PC-9 (cell line): ENCODE data around the gene CACNA1H. TPM values are rescaled to one million over a fixed set of nuclear protein-coding genes. Genes with fewer than 3 reads are reported as not detected.

Source experiments
- BruUV-seq: library from RNA; stranded (reverse); fragments of 400-500 nt; replicated peaks from 2 replicates; lab custom pipeline; 2021; lab: Mats Ljungman, UMichigan
- CTCF ChIA-PET: fragments of 300-600 bp; sonication (Branson Sonifier 250); formaldehyde crosslinking; loops from one replicate; lab custom pipeline; 2022; ENCODE audit warnings: antibody characterized with exemption; lab: Charles Lee
- POLR2A ChIA-PET: fragments of 300-600 bp; sonication (Branson Sonifier 250); formaldehyde crosslinking; loops from one replicate; lab custom pipeline; 2022; ENCODE audit warnings: antibody characterized with exemption; ENCODE audit not compliant: unreplicated experiment; lab: Charles Lee
- DNase-seq, 2 experiments: peaks; one replicate each; pipeline versions ENCODE4 v3.0.0 to v3.0.0-alpha.2; 2015 to 2022; ENCODE audit warnings: mixed read lengths in 1 of 2
- H2AFZ ChIP-seq: fragments of 200-600 bp; sonication (generic); 2 replicates; pipeline ENCODE4 v1.8.1; 2017; ENCODE audit warnings: antibody characterized with exemption
- H3F3A ChIP-seq: fragments of 200-600 bp; sonication (generic); 2 replicates; pipeline ENCODE4 v1.8.1; 2017; ENCODE audit warnings: antibody characterized with exemption, mild to moderate bottlenecking, low read depth; ENCODE audit not compliant: insufficient read depth
- H3K27ac ChIP-seq: fragments of 200-600 bp; sonication (generic); 2 replicates; pipeline ENCODE4 v1.6.1; 2016; ENCODE audit warnings: mixed run types
- H3K27me3 ChIP-seq: fragments of 200-600 bp; sonication (generic); 2 replicates; pipeline ENCODE4 v1.6.1; 2016; ENCODE audit warnings: low read depth, mixed run types; ENCODE audit not compliant: insufficient read depth
- H3K36me3 ChIP-seq: fragments of 200-600 bp; sonication (generic); 2 replicates; pipeline ENCODE4 v1.6.1; 2016; ENCODE audit warnings: low read depth, mixed run types
- H3K4me1 ChIP-seq: fragments of 200-600 bp; sonication (generic); replicated peaks from 2 replicates; pipeline ENCODE4 v1.6.1; 2016; ENCODE audit warnings: mixed run types; ENCODE audit not compliant: insufficient read depth
- H3K4me2 ChIP-seq: fragments of 200-600 bp; sonication (generic); 2 replicates; pipeline ENCODE4 v1.6.1; 2017; ENCODE audit warnings: mixed run types
- H3K4me3 ChIP-seq: fragments of 200-600 bp; sonication (generic); 2 replicates; pipeline ENCODE4 v1.6.1; 2016; ENCODE audit warnings: mixed run types
- H3K79me2 ChIP-seq: fragments of 200-600 bp; sonication (generic); 2 replicates; pipeline ENCODE4 v1.6.1; 2017; ENCODE audit warnings: low read depth, mixed run types
- H3K9me2 ChIP-seq: fragments of 200-600 bp; sonication (generic); 2 replicates; pipeline ENCODE4 v1.8.1; 2017; ENCODE audit warnings: mild to moderate bottlenecking; ENCODE audit not compliant: insufficient read depth
- H3K9me3 ChIP-seq: fragments of 200-600 bp; sonication (generic); 2 replicates; pipeline ENCODE4 v1.8.1; 2016; ENCODE audit warnings: low read depth; ENCODE audit not compliant: insufficient read depth
- H4K20me1 ChIP-seq: fragments of 200-600 bp; sonication (generic); 2 replicates; pipeline ENCODE4 v1.8.1; 2017; ENCODE audit not compliant: insufficient read depth
- CTCF ChIP-seq: fragments of 200-600 bp; sonication (generic); conservative IDR thresholded peaks from 2 replicates; pipeline ENCODE4 v1.6.1; 2017; ENCODE audit warnings: mixed run types, antibody characterized with exemption, mild to moderate bottlenecking, moderate library complexity
- EZH2 ChIP-seq: fragments of 200-600 bp; sonication (generic); IDR thresholded peaks from 2 replicates; pipeline ENCODE4 v1.8.0; 2017; ENCODE audit warnings: antibody characterized with exemption, low read depth
- intact Hi-C: fragments of 100-400 bp; cut with micrococcal nuclease; formaldehyde crosslinking; loops from one replicate; pipeline ENCODE4 v1.10.0; 2022; ENCODE audit not compliant: unreplicated experiment
- total RNA-seq: library from RNA; stranded (reverse); gene quantifications from 2 replicates; pipeline ENCODE4 v1.2.3, GENCODE V29; 2021

CACNA1H gene
- total RNA-seq, 1 experiment from 2014 or later: not detected

DNA sequence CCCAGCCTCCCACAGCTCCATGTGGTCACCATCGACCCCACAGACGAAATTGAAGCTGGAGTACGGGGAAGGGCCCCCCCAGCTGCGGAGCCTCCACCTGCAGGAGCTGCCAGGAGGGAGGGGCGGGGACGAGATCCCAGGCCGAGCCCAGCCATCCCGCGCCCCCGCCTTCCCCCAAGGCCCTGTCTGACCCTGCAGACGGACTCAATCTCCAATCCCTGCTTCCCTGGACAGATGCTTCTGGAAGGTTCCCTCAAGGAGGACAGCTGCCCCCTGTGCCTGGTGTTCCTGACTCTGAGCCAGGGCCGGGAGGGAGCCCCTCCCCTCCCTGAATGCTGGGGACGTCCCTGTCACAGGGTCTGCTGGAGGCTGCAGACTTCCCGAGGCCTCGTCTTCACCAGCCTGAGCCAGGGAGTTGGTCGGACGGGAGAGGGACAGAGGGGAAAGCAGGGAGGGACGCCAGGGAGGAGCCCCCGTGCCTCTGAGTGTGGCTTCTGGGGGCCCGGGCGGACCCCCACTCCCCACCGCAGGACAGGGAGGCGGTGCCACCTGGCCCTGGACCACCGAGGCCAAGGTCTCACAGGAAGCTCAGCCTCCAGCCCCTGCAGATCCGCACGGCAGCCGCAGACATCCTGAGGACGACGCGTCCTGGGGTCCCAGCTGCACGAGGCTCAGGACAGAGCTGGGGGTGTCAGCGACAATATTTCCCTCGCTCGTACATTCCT is 35.6 kb upstream of the CACNA1H start:
- POLR2A ChIA-PET: no interaction called here
- TF ChIP-seq CTCF: no peak
- no peak for TF ChIP-seq EZH2
- CTCF ChIA-PET: no interaction called here

GRCh38 chr16:1117926-1118325 is 35.0 kb upstream of the CACNA1H start:
- TF ChIP-seq CTCF (no peak), EZH2 (no peak)
- DNase-seq: no peak
- Histone ChIP-seq H3K36me3 (no peaks in the 10 kb centered on the region), H3K27ac (no peak overlapping the region), H3K4me3 (no peak overlapping the region), H2AFZ (no peak overlapping the region), H3F3A (no peaks in the 10 kb centered on the region), H3K9me3 (no peaks in the 10 kb centered on the region), H4K20me1 (no peaks in the 10 kb centered on the region; the same call in 1 of the 2 replicates), H3K27me3 (peaks cover 84% of the 10 kb centered on the region), H3K79me2 (no peaks in the 10 kb centered on the region), H3K9me2 (no peaks in the 10 kb centered on the region), H3K4me1 (no peaks in the 10 kb centered on the region), H3K4me2 (no peak overlapping the region)
- no TSS peak for BruUV-seq
- intact Hi-C loops: no loop called here
- POLR2A ChIA-PET: no interaction called here
- CTCF ChIA-PET: no interaction called here

More for the DNA sequence above, 35.6 kb upstream of the CACNA1H start:
- Histone ChIP-seq H3F3A (no peaks in the 10 kb centered on the region), H3K4me2 (no peak overlapping the region), H3K4me3 (no peak overlapping the region), H3K79me2 (no peaks in the 10 kb centered on the region), H3K27ac (no peak overlapping the region), H3K4me1 (no peaks in the 10 kb centered on the region), H4K20me1 (no peaks in the 10 kb centered on the region; the same call in 1 of the 2 replicates), H2AFZ (no peak overlapping the region), H3K9me3 (no peaks in the 10 kb centered on the region), H3K27me3 (peaks cover 84% of the 10 kb centered on the region), H3K9me2 (no peaks in the 10 kb centered on the region), H3K36me3 (no peaks in the 10 kb centered on the region)
- intact Hi-C loops: no loop called here
- no TSS peak for BruUV-seq
- no peak for DNase-seq

DNA sequence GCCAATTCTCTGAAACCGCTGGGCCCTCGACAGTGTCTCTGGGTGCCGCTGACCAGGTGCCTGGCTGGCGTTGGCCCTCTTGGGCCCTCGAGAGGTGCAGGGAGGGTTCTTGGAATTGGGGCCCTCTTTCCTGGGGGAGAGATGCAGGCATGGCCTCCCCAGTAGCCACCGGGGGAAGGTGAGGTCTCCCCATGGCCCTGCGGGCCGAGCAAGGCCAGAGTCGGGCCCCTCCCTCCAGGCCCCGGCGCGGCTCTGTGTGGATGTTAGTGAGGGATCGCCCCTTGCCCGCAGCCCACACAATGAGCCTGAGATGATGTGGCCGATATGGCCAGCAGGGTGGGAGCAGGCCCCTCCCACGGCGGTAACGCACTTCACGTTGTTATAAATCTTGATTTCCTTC is 33.8 kb upstream of the CACNA1H start:
- Histone ChIP-seq H3K4me3 (no peak overlapping the region), H3F3A (no peaks in the 10 kb centered on the region), H4K20me1 (no peaks in the 10 kb centered on the region), H3K4me1 (no peaks in the 10 kb centered on the region), H3K9me2 (no peaks in the 10 kb centered on the region), H3K79me2 (no peaks in the 10 kb centered on the region), H3K4me2 (no peak overlapping the region), H2AFZ (no peak overlapping the region), H3K27me3 (peaks cover 91% of the 10 kb centered on the region), H3K9me3 (no peaks in the 10 kb centered on the region), H3K36me3 (no peaks in the 10 kb centered on the region), H3K27ac (no peak overlapping the region)
- DNase-seq: no peak
- POLR2A ChIA-PET: no interaction called here
- BruUV-seq: no TSS peak
- CTCF ChIA-PET: no interaction called here
- no peak for TF ChIP-seq CTCF
- TF ChIP-seq EZH2: no peak
- intact Hi-C loops: no loop called here
